GM18520 (cell line): ENCODE data around the gene PTPRF.

Experiments used
- ATAC-seq: cut with Tn5 transposase; IDR thresholded peaks from one replicate; pipeline ENCODE4 v1.9.1; 2021; ENCODE audit not compliant: unreplicated experiment

The PTPRF gene

GRCh38 chr1:43551396-43551888 is 20.8 kb downstream of the PTPRF start:
- ATAC-seq: no peak

GRCh38 chr1:43552059-43552742 is 21.5 kb downstream of the PTPRF start:
- ATAC-seq: no peak

- no peak for ATAC-seq
Measured at GRCh38 chr1:43552813-43553212, 22.1 kb downstream of the PTPRF start.

- ATAC-seq: no peak
Measured at GRCh38 chr1:43554444-43554992, 23.8 kb downstream of the PTPRF start.

GRCh38 chr1:43556782-43557181 is 26.1 kb downstream of the PTPRF start:
- ATAC-seq: no peak

- no peak for ATAC-seq
Measured at GRCh38 chr1:43557744-43558245, 27.1 kb downstream of the PTPRF start.

GRCh38 chr1:43558346-43558841 is 27.7 kb downstream of the PTPRF start:
- ATAC-seq: no peak

GRCh38 chr1:43559714-43560113 is 29.0 kb downstream of the PTPRF start:
- ATAC-seq: no peak

- ATAC-seq: no peak
Measured at GRCh38 chr1:43560286-43560685, 29.6 kb downstream of the PTPRF start.

GRCh38 chr1:43563876-43564539 is 33.3 kb downstream of the PTPRF start:
- ATAC-seq: no peak

GRCh38 chr1:43564551-43565348 is 34.1 kb downstream of the PTPRF start:
- ATAC-seq: no peak

- no peak for ATAC-seq
Measured at GRCh38 chr1:43565600-43566360, 35.1 kb downstream of the PTPRF start.

- no peak for ATAC-seq
Measured at GRCh38 chr1:43566382-43567044, 35.8 kb downstream of the PTPRF start.

GRCh38 chr1:43569175-43569574 is 38.5 kb downstream of the PTPRF start:
- no peak for ATAC-seq

- no peak for ATAC-seq
Measured at GRCh38 chr1:43570277-43570676, 39.6 kb downstream of the PTPRF start.

- no peak for ATAC-seq
Measured at GRCh38 chr1:43570715-43571114, 40.0 kb downstream of the PTPRF start.

GRCh38 chr1:43572084-43572483 is 41.4 kb downstream of the PTPRF start:
- ATAC-seq: no peak

- ATAC-seq: no peak
Measured at GRCh38 chr1:43572538-43572937, 41.9 kb downstream of the PTPRF start.

- no peak for ATAC-seq
Measured at GRCh38 chr1:43573066-43573800, 42.5 kb downstream of the PTPRF start.
